Germinal center (tissue), 1 donor: Measurements from ENCODE around the gene MT1G.
A peak's percentile ranks its signal among the peaks of the same experiment; 100 is the strongest.
"Not testable (repeated sequence)": the region's sequence is repeated elsewhere in the genome, so short reads cannot be mapped to it uniquely, and the experiment has no call there.

ENCODE experiments used
- DNase-seq: peaks from one replicate; pipeline ENCODE4 v3.0.0; 2012; ENCODE audit warnings: mixed read lengths, low spot score

The MT1G gene

DNA sequence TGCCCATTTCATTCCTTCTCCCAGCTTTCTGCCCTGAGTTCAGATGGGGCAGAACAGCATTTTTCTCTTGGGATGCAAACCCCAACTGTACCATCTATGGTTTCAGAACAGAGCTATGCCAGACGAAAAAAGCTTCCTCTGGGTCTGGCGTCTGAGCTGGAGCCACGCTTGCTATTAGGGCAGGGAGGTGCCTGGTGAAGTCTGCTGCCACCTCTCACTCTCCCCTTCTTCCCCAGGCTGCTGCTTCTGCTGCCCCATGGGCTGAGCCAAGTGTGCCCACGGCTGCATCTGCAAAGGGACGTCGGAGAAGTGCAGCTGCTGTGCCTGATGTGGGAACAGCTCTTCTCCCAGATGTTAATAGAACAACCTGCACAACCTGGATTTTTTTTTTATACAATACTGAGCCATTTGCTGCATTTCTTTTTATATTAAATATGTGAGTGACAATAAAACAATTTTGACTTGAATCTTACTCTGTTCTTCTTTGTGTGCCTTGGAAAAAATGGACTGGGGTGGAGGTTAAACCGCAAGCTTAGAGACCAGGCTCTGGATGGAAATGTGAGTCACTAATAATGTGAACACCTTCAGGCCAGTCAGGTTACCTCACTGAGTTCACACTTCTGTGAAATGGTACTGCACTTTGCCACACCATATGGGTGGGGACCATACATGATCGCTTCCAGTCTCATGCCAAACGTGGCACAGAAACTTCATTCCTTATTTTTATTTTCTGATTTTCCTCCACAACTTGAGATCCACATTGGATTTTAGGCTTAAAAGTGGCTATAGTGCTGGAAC, 31.1 kb downstream of the MT1G start:
- DNase-seq = no peak

DNA sequence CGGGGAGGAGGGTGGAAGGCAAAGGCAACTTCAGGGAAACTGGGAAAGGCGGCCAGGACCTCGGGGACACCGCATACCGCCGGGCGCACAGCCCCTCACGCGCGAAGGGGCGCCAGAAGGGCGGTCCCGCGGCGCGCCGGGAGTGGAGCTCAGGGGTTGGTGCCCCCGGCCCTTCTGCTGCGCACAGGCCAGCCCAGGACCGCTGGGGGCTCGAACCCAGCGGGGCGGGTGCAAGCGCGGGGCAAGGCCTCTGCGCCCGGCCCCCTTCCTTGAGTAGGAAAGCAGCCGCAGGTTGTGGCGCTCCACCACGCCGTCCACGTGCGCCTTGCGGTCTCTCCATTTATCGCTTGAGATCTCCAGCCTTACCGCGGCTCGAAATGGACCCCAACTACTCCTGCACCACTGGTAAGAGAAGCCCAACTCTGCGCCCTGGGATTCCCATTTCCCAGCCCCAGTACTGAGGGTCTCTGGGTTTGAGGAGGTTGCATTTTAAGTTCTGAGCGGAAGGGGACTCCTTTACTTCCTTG, 32.4 kb downstream of the MT1G start:
- no peak for DNase-seq

GRCh38 chr16:56634715-56635440, 33.0 kb downstream of the MT1G start:
- DNase-seq = no peak

GRCh38 chr16:56633535-56633934, 34.3 kb downstream of the MT1G start:
- no peak for DNase-seq

- no peak for DNase-seq
These were observed 35.0 kb downstream of the MT1G start for GRCh38 chr16:56632848-56633365.

- no peak for DNase-seq
These were observed 35.6 kb downstream of the MT1G start, which contains the start of gene MT1M for GRCh38 chr16:56632156-56632847. Gene MT1M, plus strand, starts transcription at chr16:56632659. Its CDS starts 73 bp downstream, at chr16:56632732.

GRCh38 chr16:56631832-56632155, 36.1 kb downstream of the MT1G start:
- no peak for DNase-seq

DNA sequence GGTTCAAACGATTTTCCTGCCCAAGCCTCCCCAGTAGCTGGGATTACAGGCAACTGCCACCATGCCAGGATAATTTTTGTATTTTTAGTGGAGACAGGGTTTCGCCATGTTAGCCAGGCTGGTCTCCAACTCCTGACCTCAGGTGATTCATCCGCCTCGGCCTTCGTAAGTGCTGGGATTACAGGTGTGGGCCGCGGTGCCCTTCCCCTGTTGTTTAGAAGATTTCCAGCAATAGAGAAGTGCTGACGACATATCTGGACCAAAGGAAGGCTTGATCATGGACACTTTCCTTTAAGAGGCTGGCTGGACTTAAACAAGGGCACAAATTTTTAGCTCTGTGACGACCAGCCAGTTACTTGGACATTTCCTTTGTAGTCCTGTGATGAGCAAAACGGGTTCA, 36.7 kb downstream of the MT1G start:
- DNase-seq = no peak

- DNase-seq = peak; percentile 58
These were observed 37.7 kb downstream of the MT1G start for GRCh38 chr16:56630134-56630533.

- DNase-seq = no peak
These were observed 38.3 kb downstream of the MT1G start for GRCh38 chr16:56629531-56629930.

DNA sequence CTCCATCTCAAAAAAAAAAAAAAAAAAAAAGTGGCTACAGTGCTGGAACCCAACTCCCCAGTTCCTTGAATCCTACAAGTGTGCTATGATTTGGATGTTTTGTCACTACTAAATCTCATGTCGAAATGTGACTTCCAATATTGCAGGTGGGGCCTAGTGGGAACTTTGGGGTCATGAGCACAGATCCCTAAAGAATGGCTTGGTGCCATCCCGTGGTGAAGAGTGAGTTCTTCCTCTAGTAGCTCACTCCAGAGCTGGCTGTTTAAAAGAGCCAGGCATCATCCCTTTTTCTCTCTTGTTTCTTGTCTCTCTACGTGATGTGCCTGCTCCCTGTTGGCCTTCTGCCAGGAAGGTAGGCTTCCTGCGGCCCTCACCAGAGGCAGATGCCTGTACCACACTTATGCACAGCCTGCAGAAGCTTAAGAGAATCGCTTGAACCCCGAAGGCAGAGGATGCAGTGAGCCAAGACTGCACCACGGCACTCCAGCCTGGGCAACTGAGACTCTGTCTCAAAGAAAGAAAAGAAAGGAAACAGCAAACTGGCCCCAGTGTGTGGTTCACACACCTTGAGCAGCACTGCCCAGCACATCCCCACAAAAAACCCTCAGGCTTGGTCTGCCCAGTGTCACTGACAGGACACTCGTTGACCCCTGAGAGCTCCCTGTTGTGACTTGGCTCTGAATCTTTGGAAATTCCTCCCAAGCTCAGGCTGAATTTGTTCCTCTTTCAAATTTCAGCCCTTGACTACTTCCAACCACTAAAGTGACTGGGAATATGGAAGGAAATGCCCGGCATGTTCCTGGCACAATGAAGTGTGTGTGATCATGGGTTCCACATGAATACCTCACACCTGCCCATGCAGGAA, 39.1 kb downstream of the MT1G start:
- DNase-seq = no peak

DNA sequence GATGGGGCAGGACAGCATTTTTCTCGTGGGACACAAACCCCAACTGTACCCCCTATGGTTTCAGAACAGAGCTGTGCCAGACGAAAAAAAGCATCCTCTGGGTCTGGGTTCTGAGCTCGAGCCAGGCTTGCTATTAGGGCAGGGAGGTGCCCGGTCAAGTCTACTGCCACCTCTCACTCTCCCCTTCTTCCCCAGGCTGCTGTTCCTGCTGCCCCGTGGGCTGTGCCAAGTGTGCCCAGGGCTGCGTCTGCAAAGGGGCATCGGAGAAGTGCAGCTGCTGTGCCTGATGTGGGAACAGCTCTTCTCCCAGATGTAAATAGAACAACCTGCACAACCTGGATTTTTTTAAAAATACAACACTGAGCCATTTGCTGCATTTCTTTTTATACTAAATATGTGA, 41.2 kb downstream of the MT1G start:
- DNase-seq = no peak

DNA sequence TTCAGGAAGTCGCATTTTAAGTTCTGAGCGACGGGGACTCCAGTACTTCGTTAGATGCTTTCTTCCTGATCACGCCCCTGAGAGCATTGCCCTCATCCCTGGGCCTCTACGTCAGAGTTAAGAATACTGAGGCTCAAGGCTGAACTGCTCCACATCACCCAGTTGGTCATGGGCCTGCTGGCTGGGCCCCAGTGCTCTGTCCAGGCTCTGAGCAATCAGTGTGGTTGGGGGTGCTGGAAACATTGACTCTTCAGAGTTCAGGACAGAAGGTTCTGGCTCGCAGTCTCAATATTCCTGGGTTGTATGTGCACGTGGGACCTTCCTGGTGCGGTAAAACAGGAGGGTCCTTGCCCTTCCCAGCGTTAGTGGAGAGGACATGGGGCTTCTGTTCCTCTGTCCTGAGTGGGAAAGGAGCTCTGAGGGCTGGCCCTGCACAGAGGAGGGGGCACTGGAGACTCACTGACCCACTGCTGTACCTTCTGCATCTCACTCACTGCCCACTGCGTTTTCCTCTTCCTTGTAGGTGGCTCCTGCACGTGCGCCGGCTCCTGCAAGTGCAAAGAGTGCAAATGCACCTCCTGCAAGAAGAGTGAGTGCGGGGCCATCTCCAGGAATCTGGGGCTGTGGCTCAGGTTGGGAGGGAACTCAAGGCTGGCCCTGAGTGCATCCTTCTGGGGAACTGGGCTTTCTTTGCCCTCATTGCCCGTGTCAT, 41.8 kb downstream of the MT1G start:
- no peak for DNase-seq

- no peak for DNase-seq
These were observed 42.5 kb downstream of the MT1G start, which contains the start of gene MT1E for GRCh38 chr16:56625140-56625942. Gene MT1E, plus strand, starts transcription at chr16:56625781. Its CDS starts 71 bp downstream, at chr16:56625852.

GRCh38 chr16:56623637-56624036, 44.2 kb downstream of the MT1G start:
- DNase-seq = no peak

DNA sequence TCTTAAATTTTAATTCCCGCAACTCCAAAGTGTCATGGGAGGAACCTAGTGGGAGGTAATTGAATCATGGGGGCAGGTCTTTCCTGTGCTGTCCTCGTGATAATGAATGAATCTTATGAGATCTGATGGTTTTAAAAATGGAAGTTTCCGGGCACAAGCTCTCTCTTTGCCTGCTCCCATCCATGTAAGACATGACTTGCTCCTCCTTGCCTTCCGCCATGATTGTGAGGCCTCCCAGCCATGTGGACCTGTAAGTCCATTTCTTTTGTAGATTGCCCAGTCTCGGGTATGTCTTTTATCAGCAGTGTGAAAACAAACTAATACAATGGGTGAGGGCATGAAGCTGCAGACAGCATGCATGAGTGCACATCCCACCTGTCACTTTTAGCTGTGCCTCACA, 44.7 kb downstream of the MT1G start:
- not testable (repeated sequence) for DNase-seq

- DNase-seq = not testable (repeated sequence)
These were observed 46.0 kb downstream of the MT1G start for GRCh38 chr16:56621665-56622445.

GRCh38 chr16:56620339-56620897, 47.4 kb downstream of the MT1G start:
- DNase-seq = no peak

DNA sequence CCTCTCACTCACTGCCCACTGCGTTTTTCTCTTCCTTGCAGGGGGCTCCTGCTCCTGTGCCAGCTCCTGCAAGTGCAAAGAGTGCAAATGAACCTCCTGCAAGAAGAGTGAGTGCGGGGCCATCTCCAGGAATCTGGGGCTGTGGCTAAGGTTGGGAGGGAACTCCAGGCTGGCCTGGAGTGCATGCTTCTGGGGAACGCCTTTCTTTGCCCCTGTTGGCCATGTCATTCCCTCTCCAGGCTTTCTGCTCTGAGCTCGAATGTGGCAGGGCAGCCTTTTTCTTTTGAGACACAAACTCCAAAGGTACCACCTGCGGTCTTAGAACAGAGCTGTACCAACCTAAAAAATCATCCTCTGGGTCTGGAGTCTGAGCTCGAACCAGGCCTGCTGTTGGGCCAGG, 49.7 kb downstream of the MT1G start:
- no peak for DNase-seq
